IPS-NIHi7 (cell line): Measurements from ENCODE around the gene GPD1L.
"Not testable (repeated sequence)": the region's sequence is repeated elsewhere in the genome, so short reads cannot be mapped to it uniquely, and the experiment has no call there.

Source experiments
- DNase-seq: peaks from one replicate; pipeline ENCODE4 v3.0.0; 2012; ENCODE audit warnings: mixed read lengths; ENCODE audit errors: extremely low spot score

The GPD1L gene

GRCh38 chr3:32105291-32106131 is 909 bp upstream of the GPD1L start:
- DNase-seq, result no peak

DNA sequence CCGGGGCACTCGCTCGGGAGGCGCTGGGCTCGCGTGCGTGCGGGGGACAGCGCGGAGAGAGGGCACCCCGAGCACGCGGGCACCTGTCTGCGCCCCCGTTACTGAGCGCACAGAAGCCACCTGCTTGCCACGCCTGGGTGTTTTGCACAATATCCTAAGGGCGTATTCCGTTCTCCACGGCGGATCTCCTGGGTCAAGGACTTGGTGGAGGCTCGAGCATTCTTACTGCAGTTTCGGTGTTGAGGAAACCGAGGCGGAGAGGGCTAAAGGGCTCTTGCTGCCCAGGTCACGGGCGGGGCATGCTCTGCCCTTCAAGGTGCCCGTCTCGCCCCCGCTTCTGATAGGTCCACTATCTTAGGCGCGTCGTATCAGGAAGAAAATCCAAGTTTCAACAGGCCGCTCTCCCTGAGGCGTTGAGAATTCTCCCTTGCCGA is 526 bp downstream of the GPD1L start:
- no peak for DNase-seq

- DNase-seq, result not testable (repeated sequence)
Measured at GRCh38 chr3:32108224-32108623, 1.8 kb downstream of the GPD1L start.

DNA sequence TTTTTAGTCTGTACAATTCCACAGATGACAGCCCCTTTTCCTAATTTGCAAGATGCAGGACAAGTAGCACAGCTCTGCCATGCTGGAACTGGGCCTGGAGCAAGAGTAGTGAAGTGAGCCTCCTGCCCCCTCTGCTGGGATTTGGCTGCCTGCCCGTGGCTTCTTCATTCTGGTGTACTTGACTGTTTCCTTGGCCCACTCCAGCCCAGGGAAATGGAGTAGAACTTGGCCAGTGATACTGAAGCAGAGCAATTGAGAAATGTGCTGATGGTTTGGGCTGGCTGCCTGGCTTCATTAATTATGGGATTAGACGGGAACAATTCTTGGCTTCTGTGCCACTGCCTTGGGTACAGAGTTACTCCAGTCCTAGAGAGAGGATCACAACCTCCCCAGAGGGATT is 2.8 kb downstream of the GPD1L start:
- DNase-seq, result no peak

DNA sequence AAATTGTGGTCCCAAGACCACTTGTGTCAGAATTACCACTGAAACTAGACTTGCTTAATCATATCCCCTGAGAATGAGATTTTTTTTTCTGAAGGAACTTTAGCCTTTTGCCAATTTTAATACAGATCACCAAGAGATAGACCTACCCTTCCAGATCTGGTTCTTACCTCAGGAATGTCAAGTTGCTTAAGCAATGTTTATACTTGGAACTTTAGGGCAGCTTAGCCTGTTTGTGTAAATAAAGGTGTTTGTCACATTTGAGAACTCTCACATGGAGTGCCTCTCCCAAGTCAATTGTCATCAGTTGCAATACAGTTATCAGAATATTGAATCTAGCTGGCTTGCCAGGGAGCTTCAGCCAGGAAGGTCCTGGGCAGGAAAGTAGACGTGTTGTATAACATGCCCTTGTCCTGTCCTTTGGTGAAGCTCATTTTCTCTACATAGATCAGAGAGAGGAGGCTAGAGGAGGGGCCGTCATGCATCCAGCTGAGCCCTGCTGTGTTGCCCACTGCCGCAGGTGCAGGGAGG is 3.9 kb downstream of the GPD1L start:
- no peak for DNase-seq

- no peak for DNase-seq
Measured at GRCh38 chr3:32111560-32111959, 5.1 kb downstream of the GPD1L start.

DNA sequence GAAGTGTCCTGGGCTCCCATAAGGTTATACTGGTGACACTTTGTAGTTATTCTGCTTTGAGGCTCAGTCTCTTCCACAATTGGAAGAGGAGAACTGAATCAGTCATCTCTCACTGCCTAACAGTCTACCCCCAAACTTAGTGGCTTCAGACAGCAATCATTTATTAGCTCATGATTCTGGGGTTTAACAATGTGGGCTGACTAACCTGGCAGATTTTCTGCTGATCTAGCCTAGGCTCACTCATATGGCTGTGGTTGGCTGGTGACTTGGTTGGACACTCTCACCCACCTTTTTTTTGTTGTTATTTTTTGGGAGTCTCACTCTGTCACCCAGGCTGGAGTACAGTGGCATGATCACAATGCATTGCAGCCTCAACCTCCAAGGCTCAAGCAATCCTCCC is 7.1 kb downstream of the GPD1L start:
- DNase-seq, result no peak

- no peak for DNase-seq
Measured at GRCh38 chr3:32113981-32114545, 7.6 kb downstream of the GPD1L start.

GRCh38 chr3:32114546-32115386 is 8.3 kb downstream of the GPD1L start:
- DNase-seq, result not testable (repeated sequence)

GRCh38 chr3:32117320-32117719 is 10.9 kb downstream of the GPD1L start:
- DNase-seq, result no peak

DNA sequence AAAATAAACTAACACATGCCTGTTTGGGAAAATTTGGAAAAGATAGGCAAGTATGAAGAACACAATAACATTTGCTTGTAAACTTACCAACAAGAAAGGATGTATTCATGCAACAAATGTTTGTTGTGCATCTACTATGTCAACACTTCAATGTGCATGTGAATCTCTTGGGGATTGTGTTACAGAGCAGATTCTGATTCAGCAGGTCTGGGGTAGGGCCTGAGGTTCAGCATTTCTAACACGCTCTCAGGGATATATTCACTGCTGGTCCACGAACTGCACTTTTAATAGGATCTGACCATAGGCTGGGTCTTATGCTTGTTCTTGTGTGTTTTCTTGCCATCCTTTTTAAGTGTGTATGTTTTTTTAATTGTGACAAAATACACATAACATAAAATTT is 11.8 kb downstream of the GPD1L start:
- no peak for DNase-seq

DNA sequence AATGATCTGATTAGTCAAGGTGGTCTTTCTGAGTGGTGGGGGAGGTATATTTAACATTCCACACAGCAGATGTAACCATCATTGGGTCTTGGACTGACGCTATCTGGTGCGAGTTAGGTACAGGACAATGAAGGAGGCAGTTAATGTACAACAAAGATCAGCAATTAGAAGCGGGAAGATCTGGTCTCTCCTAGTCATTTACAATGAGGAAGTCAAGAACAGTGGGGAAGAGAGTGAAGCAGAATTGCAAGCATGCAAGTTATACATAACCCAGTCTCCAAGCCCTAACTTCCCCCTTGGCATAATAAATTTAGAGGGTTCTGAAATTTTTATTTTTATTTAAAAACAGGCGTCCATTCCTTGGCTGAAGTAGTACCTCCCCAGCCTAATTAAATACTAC is 14.1 kb downstream of the GPD1L start:
- no peak for DNase-seq

GRCh38 chr3:32121137-32121536 is 14.7 kb downstream of the GPD1L start:
- DNase-seq, result no peak

DNA sequence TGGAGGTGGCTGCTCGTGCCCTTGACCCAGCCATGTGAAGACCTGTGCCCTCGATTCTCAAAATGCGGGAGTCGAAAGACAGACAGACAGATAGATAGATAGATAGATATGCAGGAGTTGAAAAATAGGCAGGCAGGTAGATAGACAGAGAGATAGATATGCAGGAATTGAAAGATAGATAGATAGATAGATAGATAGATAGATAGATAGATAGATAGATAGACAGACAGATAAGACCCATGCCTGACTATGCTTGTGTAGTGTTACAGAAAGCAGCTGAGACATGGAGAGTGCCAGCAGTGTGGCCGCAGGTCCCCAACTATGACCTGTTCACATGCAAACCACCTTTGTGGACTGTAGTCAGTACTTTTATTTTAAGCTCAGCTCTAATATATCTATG is 17.2 kb downstream of the GPD1L start:
- no peak for DNase-seq

GRCh38 chr3:32125012-32125411 is 18.6 kb downstream of the GPD1L start:
- no peak for DNase-seq

- no peak for DNase-seq
Measured at GRCh38 chr3:32126305-32127015, 20.0 kb downstream of the GPD1L start.

DNA sequence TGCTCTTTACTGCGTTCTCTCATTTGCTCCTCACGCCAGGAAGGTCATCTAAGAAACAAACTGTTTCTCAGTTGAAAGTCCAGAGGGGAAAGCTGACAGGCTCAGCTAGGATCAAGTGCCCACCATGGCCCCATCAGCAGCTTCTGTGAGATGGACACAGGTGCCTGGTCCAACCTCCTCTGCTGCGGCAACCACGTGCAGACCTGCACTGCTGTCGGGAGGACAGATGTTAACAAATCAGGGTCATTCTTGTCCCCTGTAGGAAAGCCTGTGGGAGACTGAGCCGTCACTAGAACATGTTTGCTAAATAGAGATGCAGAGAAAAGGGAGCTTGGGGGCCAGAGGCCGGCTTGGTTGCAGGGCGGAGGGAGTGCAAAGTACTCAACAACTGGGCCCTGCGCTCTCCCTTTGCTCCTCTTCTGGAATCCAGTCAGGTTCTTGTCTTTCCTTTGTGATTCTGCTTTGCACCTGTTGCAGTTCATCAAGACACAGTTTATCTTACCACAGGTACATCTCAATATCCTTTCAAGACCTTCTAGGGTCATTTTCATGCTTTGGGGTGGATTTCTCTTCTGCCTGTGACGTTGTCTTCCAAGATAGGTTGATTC is 20.9 kb downstream of the GPD1L start:
- DNase-seq, result no peak

GRCh38 chr3:32128936-32129335 is 22.5 kb downstream of the GPD1L start:
- DNase-seq, result no peak

DNA sequence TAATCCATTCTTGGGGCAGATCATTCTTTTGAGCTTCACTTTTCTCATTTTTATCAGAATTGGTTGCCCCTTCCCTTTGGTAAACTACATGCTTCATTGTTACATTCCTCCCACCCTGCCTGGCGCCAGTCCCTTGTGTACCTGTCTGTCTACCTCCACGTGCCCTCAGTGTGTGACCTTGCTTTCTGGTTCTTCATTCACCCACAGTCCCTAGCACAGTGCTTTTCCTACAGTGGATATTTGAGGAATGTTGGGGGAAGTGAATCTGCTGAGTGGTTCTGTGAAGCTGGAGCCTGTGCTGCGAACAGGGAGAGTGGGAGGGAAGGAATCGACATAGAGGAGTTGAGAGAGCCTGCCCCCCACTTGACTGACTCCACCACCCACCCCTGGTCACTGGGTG is 23.4 kb downstream of the GPD1L start:
- no peak for DNase-seq

GRCh38 chr3:32132121-32132520 is 25.7 kb downstream of the GPD1L start:
- DNase-seq, result no peak

GRCh38 chr3:32132706-32133105 is 26.3 kb downstream of the GPD1L start:
- no peak for DNase-seq
